Psoas muscle (tissue), 8 donors: ENCODE data around the gene RYR2. TPM values are rescaled to one million over a fixed set of nuclear protein-coding genes. Genes with fewer than 3 reads are reported as not detected.
"Not testable (repeated sequence)": the region's sequence is repeated elsewhere in the genome, so short reads cannot be mapped to it uniquely, and the experiment has no call there.

ENCODE experiments used
- ATAC-seq, 4 donors: fragments of 200-7000 bp; cut with Tn5 transposase; one replicate each; pipeline ENCODE4 v1.9.1; 2020; ENCODE audit warnings: moderate library complexity in 3 of 4, mild to moderate bottlenecking in 2 of 4
- DNase-seq, 2 donors: peaks; one replicate each; pipeline ENCODE4 v3.0.0-alpha.2; 2020
- H3K27ac ChIP-seq: fragments of 200-600 bp; one replicate; pipeline ENCODE4 v1.8.0; 2022
- H3K27me3 ChIP-seq, 3 donors: fragments of 200-600 bp in 1 of 3; one replicate each; pipeline versions ENCODE4 v1.6.1 to v1.8.0; 2013 to 2022; ENCODE audit warnings: low read length in 2 of 3, mild to moderate bottlenecking in 2 of 3, moderate library complexity in 1 of 3; ENCODE audit not compliant: insufficient read depth in 3 of 3
- H3K36me3 ChIP-seq, 2 donors: fragments of 200-600 bp in 1 of 2; one replicate each; pipeline versions ENCODE4 v1.6.1 to v1.8.0; 2013 to 2022; ENCODE audit warnings: low read depth in 1 of 2, mild to moderate bottlenecking in 1 of 2, moderate library complexity in 1 of 2; ENCODE audit not compliant: insufficient read depth in 1 of 2
- H3K4me1 ChIP-seq: fragments of 200-600 bp; one replicate; pipeline ENCODE4 v1.8.0; 2022
- H3K4me3 ChIP-seq: fragments of 200-600 bp; one replicate; pipeline ENCODE4 v1.8.0; 2022; ENCODE audit warnings: mild to moderate bottlenecking
- H3K9me3 ChIP-seq: fragments of 200-600 bp; one replicate; pipeline ENCODE4 v1.8.0; 2022
- CTCF ChIP-seq: fragments of 200-600 bp; IDR thresholded peaks from one replicate; pipeline ENCODE4 v1.8.0; 2022; ENCODE audit warnings: antibody characterized with exemption
- WGBS, 3 donors: extraction: QIAGEN DNeasy Blood & Tissue Kit; methylation state at CpG; one replicate each; pipeline versions ENCODE4 v1.1.6 to v1.1.7; 2013; 5-methylcytosine and 5-hydroxymethylcytosine counted together
- intact Hi-C, 2 donors: fragments of 100-400 bp; cut with DNase I; formaldehyde crosslinking; loops; one replicate each; pipeline versions ENCODE4 v1.11.0 to v1.14.2; 2022
- polyA plus RNA-seq, 3 donors: library from polyadenylated mRNA; stranded (reverse); fragments of 200-250 nt; gene quantifications; one replicate each; pipeline ENCODE4 v1.2.3, GENCODE V29; 2013
- total RNA-seq, 4 donors: library from RNA; stranded (reverse); fragmentation: NEBNext Ultra II Directional in 2 of 4; extraction: Animal tissue kit (Norgen Biotek cat#: 25700) in 2 of 4; gene quantifications; one replicate each; pipeline versions ENCODE4 v1.2.1 to v1.2.4, GENCODE V29; 2021 to 2023
- donor health status: healthy with polysubstance abuse.
- donor health status: DM: no; HTN: no; CAD: no; lungs with moderate emphysema.
- donor health status: Bipolar disorder and iron deficiency.
- donor health status: healthy.
- donor health status: DM: yes; HTN: yes; CAD: no.
- donor health status: DM: no; HTN: no; CAD: no.
- donor health status: DM: no; HTN: no; CAD: no.
- donor health status: DM: yes; HTN: yes; CAD: no.

Gene RYR2
- total and polyA plus RNA-seq, 7 donors, result 0.06 to 0.48 (median 0.25) TPM

- ATAC-seq, result no peak
Observed at GRCh38 chr1:237583756-237584155, 541.8 kb downstream of the RYR2 start.

GRCh38 chr1:237590386-237590785 is 548.4 kb downstream of the RYR2 start:
- intact Hi-C loops, result no loop called here
- 90 to 93% (median 91%) methylated on average over 13 of the region's 13 CpGs for WGBS, 3 donors
- Histone ChIP-seq H3K27me3 (no peaks in the 10 kb centered on the region), H3K36me3 (no peaks in the 10 kb centered on the region), H3K9me3 (no peaks in the 10 kb centered on the region), H3K4me3 (no peak overlapping the region), H3K27ac (no peak overlapping the region), H3K4me1 (no peaks in the 10 kb centered on the region)
- no peak for TF ChIP-seq CTCF
- ATAC-seq (no peak), DNase-seq (no peak)

More at GRCh38 chr1:237583756-237584155, 541.8 kb downstream of the RYR2 start:
- no peak overlapping the region for H3K27ac ChIP-seq
- intact Hi-C loops, result no loop called here
- no peak for DNase-seq
- no peak overlapping the region for H3K4me3 ChIP-seq
- no peak for TF ChIP-seq CTCF
- H3K4me1 ChIP-seq, result no peaks in the 10 kb centered on the region
- H3K36me3 ChIP-seq, result no peaks in the 10 kb centered on the region
- peaks cover 4% of the 10 kb centered on the region for H3K9me3 ChIP-seq
- H3K27me3 ChIP-seq, result no peaks in the 10 kb centered on the region

- Histone ChIP-seq H3K9me3 (no peaks in the 10 kb centered on the region), H3K36me3 (no peaks in the 10 kb centered on the region), H3K4me1 (no peaks in the 10 kb centered on the region), H3K4me3 (no peak overlapping the region), H3K27me3 (no peaks in the 10 kb centered on the region), H3K27ac (no peak overlapping the region)
- ATAC-seq (no peak), DNase-seq (no peak)
- 71 to 79% (median 76%) methylated on average over 2 of the region's 2 CpGs for WGBS, 3 donors
- intact Hi-C loops, result no loop called here
- TF ChIP-seq CTCF, result no peak
Observed at GRCh38 chr1:237591353-237591752, 549.4 kb downstream of the RYR2 start.

- WGBS, 3 donors, result 82 to 88% (median 85%) methylated on average over 15 of the region's 15 CpGs
- DNase-seq, H3K27me3 ChIP-seq, intact Hi-C loops, ATAC-seq, H3K4me3 ChIP-seq, H3K4me1 ChIP-seq, H3K27ac ChIP-seq, H3K36me3 ChIP-seq, H3K9me3 ChIP-seq: not testable (repeated sequence)
Observed at GRCh38 chr1:237603036-237603568, 561.1 kb downstream of the RYR2 start.

GRCh38 chr1:237608433-237608832 is 566.4 kb downstream of the RYR2 start:
- Histone ChIP-seq H3K27me3 (no peaks in the 10 kb centered on the region), H3K27ac (no peak overlapping the region), H3K36me3 (no peaks in the 10 kb centered on the region), H3K4me3 (no peak overlapping the region), H3K4me1 (no peaks in the 10 kb centered on the region), H3K9me3 (no peaks in the 10 kb centered on the region)
- intact Hi-C loops, result no loop called here
- no peak for ATAC-seq
- 81 to 87% (median 84%) methylated on average over 3 of the region's 3 CpGs for WGBS, 3 donors
- DNase-seq, result no peak
- no peak for TF ChIP-seq CTCF
